GM12891 (cell line): ENCODE measurements around the gene RYR2.

Experiments
- PAX5 ChIP-seq: IDR thresholded peaks from 2 replicates; pipeline ENCODE4 v1.6.1; 2011; ENCODE audit warnings: low read length, moderate library complexity, mild to moderate bottlenecking; ENCODE audit not compliant: insufficient read depth, severe bottlenecking
- POLR2A ChIP-seq: IDR thresholded peaks from 2 replicates; pipeline ENCODE4 v1.6.1; 2011; ENCODE audit warnings: low read depth, low read length, control low read depth
- POLR2AphosphoS5 ChIP-seq: IDR thresholded peaks from 2 replicates; pipeline ENCODE4 v1.6.1; 2011; ENCODE audit warnings: low read depth, low read length, control low read depth

DNA sequence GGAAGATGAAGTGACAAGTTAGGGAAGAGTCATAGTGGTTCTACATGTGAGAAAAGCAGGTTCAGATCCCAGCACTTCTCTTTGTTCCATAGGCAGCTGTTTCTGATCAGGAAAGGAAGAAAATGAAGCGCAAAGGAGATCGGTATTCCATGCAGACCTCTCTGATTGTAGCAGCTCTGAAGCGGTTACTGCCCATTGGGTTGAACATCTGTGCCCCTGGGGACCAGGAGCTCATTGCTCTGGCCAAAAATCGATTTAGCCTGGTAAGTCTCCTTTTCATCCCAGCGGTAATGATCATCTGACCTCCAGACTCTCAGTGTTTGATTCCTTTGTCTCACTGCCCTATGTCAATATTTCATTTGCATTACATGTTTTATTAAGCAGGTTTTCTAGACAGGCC lies 675.1 kb downstream of the RYR2 start:
- TF ChIP-seq POLR2A: no peak
- TF ChIP-seq POLR2AphosphoS5: no peak
- TF ChIP-seq PAX5: no peak
